DOHH2 (cell line): ENCODE data around the gene CPA5.

Experiments
- EZH2phosphoT487 ChIP-seq: fragments of 200-600 bp; sonication (generic); IDR thresholded peaks from 2 replicates; pipeline ENCODE4 v1.6.1; 2017; ENCODE audit warnings: borderline replicate concordance, mild to moderate bottlenecking, antibody characterized with exemption, low read length, moderate library complexity, mixed read lengths
- TF ChIP-seq, protein P1 (sequence below): fragments of 200-600 bp; sonication (generic); IDR thresholded peaks from one replicate; pipeline ENCODE4 v1.5.1; 2014; ENCODE audit warnings: antibody characterized with exemption, mild to moderate bottlenecking, low read depth, low read length; ENCODE audit not compliant: poor library complexity, severe bottlenecking

DNA sequence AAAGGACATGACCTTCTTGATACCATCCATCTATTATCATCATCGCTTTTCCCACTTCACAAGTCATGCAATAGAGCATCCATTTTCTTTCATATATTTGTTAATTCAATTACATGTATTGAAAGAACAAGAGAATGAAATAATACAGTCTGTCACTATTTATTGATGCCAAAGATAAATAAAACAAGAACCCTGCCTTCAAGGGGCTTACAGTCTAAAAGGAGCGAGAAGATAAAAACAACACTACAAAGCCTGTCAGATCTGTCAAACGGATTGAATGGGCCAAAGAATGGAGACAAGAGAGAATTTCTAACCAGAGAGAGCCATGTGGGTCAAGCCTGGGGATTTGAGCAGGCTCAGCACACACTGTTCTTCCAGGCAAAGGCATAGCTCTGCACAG lies 15.9 kb downstream of the CPA5 start:
- TF ChIP-seq, protein P1, sequence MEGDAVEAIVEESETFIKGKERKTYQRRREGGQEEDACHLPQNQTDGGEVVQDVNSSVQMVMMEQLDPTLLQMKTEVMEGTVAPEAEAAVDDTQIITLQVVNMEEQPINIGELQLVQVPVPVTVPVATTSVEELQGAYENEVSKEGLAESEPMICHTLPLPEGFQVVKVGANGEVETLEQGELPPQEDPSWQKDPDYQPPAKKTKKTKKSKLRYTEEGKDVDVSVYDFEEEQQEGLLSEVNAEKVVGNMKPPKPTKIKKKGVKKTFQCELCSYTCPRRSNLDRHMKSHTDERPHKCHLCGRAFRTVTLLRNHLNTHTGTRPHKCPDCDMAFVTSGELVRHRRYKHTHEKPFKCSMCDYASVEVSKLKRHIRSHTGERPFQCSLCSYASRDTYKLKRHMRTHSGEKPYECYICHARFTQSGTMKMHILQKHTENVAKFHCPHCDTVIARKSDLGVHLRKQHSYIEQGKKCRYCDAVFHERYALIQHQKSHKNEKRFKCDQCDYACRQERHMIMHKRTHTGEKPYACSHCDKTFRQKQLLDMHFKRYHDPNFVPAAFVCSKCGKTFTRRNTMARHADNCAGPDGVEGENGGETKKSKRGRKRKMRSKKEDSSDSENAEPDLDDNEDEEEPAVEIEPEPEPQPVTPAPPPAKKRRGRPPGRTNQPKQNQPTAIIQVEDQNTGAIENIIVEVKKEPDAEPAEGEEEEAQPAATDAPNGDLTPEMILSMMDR, result no peak
- TF ChIP-seq EZH2phosphoT487, result no peak
